OCI-LY7 (cell line): ENCODE results near the gene COL5A1.

Experiments
- CTCF ChIP-seq: fragments of 200-600 bp; sonication (generic); conservative IDR thresholded peaks from 2 replicates; pipeline ENCODE4 v1.5.1; 2014; ENCODE audit warnings: mild to moderate bottlenecking, antibody characterized with exemption, low read length, moderate library complexity, mixed read lengths
- EZH2phosphoT487 ChIP-seq: fragments of 200-600 bp; sonication (generic); IDR thresholded peaks from 2 replicates; pipeline ENCODE4 v1.6.1; 2018; ENCODE audit warnings: low read depth, borderline replicate concordance, mild to moderate bottlenecking, mixed run types, antibody characterized with exemption, low read length, moderate library complexity, mixed read lengths

- TF ChIP-seq CTCF = no peak
- no peak for TF ChIP-seq EZH2phosphoT487
These were observed 70.6 kb downstream of the COL5A1 start for GRCh38 chr9:134712243-134712642.
